Measurements from ENCODE around the gene UBE2J1.

UBE2J1 gene

DNA sequence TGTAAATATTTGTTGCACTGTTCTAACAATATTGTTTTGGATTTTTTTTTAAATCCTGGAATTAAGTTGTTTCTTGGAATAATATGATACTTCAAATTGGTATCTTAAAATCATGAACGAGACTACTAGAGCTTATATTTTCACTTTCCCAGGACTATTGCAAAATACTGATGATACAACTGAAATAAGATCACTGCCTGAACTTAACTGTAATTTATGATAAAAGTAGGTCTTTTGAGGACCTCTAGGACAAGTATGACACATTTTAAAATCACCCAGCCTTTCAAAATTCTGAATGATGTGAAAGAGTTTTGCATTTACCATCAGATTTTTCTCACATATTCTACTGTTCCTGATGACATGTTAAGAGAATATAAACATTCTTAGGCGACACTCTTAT, 8.6 kb upstream of the UBE2J1 start:
- DNase-seq = no peak

DNA sequence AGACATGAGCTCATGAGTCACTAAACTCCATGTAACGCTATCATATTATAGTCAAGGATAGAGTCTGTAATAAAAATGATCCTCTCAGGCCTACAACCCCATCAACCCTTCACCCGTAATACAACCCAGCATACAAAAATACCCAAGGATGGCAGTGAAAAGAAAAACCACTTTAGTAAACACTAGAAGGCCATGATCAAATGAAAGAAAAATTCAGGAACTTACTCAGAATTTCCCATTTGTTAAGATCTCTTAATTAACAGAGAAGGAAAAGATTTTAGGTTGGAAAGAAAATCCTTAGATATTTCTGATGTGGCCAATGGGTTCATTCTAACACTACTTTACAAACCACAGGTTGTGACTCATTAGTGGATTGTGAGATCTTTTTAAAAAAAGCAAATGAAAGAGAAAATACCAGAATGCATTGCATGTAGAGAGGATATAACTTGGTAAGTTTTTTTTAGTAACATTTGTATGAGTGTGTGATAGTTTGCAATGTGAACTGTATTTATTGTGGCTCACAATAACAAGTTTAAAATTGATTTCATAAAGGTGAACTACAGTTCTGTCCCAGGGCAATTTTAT, 8.0 kb upstream of the UBE2J1 start:
- no peak for DNase-seq

DNA sequence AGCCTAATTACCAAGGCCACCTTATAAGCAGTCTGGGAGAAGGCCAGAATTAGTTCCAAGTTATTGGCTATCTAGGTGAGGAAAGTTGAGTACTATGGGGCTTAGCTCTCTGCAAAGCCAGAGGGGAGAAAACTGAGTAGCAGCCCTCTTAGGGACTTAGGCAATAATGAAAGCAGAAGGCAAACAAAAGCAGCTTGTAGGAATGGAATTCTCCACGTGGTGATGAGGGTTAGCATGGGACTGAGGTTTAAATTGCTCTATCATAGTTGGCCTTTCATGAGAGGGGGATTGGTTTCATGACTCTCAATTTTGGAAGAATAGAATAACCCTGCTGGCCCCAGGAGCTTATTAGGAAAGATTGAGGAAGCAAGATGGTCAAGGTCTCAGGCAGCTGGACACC, 7.0 kb upstream of the UBE2J1 start:
- DNase-seq = no peak

DNA sequence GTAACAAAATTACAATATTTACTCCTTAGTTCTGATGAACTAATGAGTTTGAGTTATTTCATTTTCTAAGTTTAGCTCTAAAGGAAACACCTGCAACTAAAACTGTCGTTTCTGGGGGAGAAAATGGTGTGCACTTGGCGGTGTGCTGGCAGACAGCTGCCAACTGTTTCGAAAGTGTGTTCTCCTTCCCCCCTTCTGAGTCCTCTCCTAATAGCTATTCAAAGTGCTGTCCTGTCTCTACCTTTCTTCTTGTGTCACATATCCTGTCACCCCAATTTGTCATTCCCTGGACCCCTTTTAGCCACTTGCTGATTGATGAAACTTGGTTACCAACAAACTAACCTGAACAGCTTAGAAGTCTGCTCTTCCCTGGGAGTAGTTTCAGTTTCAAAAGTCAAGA, 4.9 kb upstream of the UBE2J1 start:
- no peak for DNase-seq

DNA sequence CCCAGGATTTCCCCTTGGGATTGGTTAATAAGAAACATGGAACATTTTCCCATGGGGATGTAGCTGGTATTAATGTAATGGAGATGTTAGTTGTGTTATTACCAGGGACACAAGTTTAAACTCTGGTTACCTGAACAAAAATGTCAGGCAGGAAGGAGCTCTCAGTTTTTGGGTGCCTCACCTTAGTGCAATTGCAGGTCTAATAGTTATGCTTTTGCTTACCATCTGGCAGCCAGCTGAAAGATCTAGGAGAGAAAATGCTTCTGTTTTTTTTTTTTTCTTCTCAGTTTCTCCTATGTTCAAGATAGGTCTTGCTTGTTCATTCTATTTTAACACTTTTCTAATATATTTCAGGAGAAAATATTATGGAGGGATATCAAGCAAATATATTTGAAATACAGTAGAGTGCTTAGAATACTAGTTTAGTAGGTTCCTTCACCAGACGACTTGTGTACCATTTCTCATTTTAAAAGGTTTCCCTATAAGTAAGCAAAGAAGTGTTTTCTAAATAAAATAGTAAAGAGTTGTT, 4.2 kb upstream of the UBE2J1 start:
- DNase-seq = no peak

DNA sequence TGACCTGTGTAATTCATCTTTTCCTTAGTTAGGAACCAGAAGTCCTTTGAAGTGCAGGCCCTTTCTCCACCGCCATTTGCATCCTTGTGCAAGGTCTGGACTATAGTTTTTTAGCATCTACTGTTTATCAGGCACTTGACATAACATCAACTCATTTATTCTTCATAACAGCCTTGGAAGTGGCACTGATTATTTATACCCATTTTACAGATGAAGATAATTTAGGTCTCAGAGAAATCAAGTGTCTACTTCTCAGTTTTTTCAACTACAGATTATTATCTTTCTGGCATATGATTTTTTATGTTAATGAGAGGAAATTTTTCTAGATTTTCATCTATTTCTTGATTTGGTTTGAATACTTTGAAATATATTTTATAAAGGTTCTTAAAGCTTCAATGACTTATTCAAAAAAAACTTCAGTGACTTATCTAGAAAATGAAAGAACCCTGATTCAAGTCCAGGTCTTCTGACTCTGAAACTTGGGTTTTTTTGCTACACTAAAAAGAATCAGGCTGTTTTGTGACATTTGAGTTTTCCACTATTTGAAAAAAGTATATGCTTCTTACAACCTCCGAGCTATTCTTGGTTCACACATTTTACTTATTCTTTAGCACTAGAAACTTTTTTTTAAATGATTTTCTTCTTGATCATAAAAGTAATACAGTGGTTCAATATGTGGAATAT, 3.1 kb upstream of the UBE2J1 start:
- DNase-seq = no peak

DNA sequence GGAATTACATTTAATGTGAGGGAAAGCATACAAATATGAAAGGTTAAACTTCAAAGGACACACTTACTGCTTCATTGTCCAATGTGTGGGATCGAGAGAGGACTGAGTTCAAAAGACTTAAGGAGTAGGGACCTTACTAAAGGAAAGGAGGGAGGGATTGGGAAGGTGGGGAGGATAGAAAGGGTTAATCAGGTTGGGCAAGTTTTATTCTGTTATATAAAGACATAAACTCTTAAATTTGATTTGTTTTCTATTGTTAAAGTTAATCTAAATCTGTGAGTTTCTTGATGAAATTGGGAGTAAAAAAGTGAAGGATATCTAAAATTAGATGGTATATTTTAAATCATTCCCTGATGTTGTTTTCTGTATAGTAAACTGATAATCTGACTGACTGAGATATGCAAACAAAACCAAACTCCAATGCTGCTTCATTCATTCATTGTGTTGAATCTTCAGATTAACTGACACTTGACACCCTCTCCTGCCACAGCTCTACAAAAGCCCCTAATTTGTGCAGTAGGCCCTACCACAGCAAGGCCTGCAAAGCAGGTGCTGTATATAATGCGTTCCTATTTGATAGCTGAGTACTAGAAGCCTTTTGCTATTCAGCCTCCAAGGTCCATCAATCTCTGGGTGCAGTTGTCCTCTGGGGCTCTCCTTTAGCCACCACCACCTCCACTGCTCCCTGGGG, 1.3 kb upstream of the UBE2J1 start:
- DNase-seq = peak; percentile 90

DNA sequence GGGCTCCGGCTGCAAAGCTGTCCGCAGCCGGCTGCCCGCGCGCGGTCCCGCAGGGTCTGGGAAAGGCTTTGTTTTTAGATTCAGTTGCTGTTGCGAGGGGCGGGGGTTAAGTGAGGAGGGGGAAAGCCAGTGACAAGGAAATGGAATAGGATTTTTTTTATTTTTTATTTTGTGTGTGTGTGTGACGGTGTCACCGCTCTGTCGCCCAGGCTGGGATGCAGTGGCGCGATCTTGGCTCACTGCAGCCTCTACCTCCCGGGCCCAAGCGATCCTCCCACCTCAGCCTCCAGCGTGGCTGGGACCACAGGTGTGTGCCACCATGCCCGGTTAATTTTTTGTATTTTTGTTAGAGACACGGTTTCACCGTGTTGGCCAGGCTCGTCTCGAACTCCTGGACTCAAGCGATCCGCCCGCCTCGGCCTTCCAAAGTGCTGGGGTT, 615 bp upstream of the UBE2J1 start:
- DNase-seq = no peak

DNA sequence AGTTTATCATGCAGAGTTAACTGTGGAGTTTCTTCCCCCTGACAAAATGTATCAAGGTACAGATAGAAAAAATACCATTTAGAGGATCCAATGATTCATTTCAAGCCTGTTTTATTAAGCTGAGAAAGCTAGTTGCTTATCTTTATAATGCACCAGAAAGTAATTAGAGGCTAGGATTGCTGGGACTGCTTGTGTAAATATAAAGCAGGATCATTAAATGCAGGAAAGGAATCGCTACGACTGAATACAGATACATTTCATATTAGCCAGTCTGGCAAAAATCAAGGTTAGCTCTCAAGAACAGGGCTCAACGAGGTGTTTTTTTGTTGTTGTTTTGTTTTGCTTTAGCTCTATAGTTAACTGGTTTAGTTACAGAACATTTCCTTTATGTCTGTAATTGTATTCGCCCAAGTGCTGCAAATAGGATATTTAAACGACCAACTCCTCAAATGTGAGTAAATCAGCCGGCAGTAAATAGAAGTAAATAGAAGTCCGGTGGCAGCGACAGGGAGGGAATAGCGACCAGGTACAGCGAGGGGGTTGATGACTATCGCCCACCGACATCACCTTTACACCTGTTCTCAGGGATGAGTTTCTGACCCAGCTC, 748 bp downstream of the UBE2J1 start:
- no peak for DNase-seq

DNA sequence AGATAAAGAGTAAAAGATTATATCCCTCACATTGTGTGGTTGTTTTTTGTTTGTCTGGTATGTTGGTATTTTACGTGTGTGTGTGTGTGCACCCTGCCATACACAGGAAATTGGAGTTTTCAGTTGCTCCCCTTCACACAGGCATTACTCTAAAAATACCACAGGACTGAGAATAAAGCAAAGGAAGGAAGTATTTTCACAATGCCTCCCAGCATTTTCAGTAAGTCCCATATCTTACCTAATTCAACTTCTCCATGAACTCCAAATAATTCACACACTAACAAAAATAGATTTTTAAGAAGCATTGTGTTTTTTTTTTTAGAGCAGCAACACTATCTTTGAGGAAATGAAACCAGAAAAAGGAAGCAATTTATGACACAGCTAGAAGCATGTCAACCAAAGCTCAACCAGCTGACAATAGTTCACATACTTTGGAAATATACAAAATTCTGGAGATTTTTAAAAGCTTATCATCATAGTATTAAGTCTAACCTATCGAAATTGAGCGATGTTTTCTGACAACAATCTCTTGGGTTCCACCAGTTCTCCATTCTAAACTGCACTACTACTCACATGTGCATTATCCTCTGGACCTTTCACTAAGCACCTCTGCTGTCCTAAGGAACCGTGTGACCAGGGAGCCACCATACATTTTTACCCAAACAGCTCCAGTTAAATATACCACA, 2.1 kb downstream of the UBE2J1 start:
- DNase-seq = no peak

DNA sequence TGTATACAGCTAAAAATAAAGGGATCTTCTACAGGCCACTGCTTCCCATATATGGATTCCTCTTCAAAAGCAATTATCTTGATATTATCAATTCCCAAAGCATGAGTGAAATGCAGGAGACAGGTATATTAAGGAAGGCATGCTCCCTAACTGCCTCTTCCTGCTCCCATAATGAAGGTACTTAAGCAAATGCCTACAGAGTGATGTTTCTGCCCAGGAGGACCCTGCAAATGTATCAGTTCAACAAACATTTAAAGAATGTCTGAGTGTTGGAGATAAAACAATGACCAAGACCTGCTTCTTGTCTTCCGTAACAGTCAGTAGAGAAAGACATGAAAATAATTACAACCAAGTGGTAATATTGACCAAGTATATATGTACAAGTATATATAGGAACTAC, 4.2 kb downstream of the UBE2J1 start:
- DNase-seq = no peak

DNA sequence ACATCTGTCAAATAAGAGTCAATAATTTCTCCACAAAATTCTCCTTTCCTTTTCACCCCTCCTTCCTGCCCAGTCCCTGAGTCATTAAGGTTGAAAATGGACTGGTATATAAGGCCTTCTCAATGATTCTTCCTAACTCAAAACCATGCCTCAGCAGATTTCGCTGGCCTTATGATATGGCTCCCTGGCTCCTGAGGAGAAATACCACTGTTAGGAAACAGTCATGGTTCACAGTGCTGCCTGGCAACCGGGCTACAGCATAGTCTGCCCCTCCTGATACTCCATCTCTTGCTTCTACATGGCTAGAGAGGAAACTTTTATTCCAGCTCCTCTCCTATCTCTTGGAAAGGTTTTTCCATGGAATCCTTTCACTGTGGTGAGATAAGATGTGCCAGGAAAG, 4.7 kb downstream of the UBE2J1 start:
- DNase-seq = no peak

DNA sequence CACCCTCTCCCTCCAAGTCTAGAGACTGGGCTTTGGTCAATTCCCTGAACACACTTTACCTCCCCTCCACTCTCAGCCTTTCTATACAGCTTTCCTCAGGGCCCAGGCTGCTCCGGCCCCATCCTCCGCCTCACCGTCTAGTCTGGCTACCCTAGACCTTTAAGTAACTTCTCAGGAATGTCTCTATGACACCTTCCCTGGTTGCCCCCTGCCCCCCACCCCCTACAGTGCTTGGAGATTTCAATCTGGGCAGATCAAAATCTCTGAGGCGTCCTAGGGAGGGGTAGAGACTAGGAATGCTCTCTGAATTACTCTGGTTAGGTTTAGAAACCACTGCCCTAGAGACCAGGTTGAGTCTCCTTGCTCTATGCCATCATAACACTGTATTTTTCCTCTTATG, 6.1 kb downstream of the UBE2J1 start:
- DNase-seq = no peak

DNA sequence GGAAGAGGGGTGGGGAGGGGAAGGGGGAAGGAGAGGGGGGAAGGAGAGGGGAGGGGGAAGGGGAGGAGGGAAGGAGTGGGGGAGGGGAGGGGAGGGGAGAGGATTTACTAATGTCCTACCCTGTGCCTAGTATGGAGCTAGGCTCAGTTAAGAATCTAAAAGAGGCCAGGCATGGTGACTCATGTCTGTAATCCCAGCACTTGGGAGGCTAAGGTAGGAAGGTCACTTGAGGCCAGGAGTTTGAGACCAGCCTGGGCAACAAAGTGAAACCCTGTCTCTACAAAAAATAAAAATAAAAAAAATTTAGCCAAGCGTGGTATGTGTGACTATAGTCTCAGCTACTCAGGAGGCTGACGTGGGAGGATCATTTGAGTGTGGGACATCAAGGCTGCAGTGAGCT, 13.0 kb downstream of the UBE2J1 start:
- no peak for DNase-seq

DNA sequence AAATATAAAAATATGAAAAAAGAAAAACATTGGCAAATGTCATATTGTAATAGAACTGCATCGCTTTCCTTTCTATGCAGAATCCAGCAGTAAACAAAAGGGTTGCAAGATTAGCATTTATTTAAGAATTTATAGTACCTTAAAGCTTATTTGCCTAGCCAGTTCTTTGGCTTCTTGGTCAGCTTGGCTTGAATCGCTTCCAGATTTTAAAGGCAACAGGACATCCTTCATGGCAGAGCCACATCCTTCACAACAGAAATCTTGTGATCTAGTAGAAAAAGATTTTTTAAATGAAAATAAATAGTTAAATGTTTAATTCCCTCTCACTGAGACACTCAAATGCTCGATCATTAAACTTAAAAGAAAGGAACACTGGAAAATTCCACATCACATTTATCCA, 17.4 kb downstream of the UBE2J1 start:
- no peak for DNase-seq

DNA sequence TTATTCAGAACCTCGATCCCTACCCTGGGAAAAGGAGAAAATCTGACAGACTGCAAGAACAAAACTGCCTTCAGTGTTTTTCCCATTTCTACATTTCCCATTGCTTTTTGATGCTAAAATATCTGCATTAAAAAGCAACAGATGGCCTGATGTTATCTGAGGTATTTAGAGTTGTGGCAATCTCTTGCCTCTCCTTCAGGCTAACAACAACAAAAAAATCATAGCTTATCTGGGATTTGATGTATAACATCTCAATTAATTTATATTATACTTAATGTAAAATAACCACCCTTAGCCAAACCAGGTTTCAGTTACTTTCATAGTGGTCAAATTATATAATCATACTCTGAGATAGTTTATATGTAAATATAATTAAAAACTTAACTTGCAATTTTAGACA, 21.6 kb downstream of the UBE2J1 start:
- no peak for DNase-seq

DNA sequence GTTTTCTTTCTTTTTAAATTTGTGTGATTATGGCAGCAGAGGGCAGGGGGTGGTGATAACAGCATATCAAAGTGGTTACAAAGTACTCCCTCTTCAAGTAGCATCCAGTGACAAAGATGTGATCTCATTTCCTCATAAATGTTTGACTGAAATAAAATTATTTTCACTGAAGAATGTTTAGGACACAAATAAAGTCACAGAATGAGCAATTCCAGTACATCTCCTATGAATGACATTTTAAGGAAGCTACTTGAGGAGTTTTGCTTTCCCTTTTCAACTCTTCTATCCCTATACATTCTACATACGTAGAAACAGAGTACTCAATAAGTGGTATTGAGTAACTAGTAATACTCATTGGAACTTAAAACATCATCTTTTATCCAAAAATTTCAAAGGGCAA, 23.5 kb downstream of the UBE2J1 start:
- no peak for DNase-seq

DNA sequence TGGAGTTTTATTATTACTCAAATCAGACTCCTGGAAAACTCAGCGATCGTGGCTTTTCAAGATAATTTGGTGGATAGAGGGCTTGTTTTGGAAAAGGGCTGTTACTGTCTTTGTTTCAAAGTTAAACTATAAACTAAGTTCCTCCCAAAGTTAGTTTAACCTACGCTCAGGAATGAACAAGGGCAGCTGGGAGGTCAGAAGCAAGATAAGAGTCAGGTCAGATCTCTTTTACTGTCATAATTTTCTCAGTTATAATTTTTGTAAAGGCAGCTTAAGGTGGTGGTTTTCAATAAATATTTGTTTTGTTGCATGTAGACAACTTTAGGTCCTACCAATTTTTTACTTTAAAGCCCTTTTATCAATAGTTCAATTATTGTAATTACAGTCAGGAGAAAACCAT, 28.2 kb downstream of the UBE2J1 start:
- no peak for DNase-seq

DNA sequence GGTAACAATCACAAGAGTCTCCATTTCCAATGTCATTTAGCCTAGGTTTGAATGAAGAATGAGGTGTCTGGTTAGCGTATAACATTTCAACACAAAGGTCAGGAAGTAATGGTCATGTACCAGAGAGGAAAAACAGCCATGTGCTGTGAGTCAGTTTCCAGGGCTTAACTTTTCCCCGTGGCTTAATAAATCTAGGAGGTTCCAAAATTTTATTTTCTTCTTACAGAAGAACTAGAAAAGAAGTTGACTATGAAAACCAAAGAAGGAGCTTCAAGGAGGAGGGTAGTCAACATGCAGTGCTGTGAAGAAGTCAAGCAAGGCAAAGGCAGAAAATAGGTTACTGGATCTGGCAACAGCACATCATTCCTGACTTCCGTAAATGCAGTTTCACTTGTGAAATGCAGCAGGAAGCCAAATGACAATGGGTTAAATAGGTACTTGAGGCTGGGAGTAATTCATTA, 29.0 kb downstream of the UBE2J1 start:
- no peak for DNase-seq

DNA sequence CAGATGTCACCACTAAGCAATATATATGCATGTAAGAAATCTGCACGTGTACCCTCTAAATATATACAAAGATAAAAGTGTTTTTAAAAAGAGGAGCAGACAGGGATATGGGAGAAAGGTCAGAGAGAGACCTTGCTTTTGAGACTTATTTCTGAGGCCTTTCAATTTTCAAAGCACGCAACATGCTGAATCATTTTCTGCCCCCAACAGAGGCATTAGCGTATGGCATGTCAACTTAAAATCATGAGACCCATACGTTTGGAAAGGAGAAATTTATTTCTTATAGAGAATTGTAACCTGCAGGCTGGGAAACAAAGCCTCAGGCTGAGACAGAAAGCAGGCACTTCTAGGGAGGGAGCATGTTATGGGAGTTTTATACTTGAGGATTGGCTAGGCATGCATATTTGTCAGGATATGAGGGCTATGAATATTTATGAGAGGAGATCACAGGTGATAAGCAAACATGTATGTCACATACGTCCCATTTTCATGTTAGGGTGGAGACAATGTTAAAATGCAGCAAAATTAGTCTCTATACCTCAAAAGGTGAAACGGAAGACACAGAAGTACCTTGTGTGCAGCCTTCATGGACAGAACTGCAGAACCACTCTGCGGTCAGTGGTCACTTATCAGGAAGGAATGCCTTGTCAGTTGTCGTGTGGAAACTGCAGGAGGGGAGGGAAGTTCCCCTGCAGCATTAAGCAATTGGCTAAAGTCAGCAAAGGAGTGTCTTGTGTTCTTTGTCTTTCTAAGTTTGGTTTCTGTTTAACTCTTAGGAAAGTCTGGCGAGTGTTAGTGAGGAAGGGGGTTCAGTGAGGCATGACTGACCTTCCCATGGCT, 31.2 kb downstream of the UBE2J1 start:
- DNase-seq = no peak

DNA sequence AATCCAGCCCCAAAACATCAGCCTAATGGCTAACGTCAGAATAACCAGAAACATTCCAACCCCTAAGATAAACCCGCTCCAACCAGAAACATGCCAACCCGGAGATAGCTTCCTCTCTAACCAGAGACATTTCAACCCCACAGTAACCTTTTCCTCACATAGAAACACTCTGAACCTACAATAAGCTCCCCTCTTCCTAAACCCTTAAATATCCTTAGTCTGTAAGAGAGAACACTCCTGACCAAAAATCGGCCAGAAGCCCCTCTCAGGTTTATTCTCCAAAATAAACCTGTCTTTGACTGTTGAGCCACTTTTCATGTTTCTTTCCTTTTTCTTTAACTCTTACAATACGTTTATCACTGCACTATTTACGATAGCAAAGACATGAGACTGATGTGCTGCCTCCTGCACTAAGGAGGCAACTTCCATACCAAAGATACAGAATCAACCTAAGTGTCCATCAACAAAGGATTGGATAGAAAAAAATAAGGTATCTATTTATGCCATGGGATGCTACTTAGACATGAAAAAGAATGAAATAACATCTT, 32.4 kb downstream of the UBE2J1 start:
- no peak for DNase-seq

DNA sequence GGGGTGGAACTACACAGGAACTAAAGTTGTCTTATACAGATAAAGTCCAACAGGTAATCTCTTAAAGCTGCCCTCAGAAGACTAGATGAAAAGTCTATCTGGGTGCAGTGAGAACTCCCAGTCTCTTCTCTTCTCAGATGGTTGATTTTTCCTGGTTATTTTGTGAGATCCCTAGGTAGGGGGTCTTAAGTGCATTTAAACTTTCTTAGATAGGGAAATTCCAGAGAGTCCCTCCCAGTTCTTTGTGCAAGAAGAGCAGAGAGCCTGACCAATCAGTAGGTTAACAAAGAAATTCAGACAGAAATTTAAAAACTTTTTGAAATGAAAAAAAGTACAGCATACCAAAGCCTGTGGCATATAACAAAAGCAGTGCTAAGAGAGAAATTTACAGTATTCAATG, 35.5 kb downstream of the UBE2J1 start:
- DNase-seq = no peak
